ENCODE data around the gene SPRY2. TPM values are rescaled to one million over a fixed set of nuclear protein-coding genes. Genes with fewer than 3 reads are reported as not detected.
"Not testable (repeated sequence)": the region's sequence is repeated elsewhere in the genome, so short reads cannot be mapped to it uniquely, and the experiment has no call there.

The SPRY2 gene
- total and polyA plus RNA-seq, 2 experiments from 2014 or later: 11.8 to 22.3 TPM

DNA sequence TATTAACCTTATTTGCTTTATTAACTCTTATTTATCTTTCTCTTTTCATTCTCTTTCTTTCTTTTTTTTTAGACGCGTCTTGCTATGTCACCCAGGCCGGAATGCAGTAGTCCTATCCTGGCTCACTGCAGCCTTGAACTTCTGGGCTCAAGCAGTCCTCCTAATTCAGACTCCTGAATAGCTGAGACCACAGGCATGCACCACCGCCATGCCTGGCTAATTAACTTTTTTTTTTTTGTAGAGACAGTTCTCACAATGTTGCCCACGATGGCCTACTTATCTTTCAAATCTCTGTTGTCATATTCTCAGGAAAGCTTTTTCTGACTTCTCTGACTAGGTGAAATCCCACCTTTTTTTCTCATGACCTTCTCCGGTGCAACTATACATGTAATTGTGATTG, 7.8 kb upstream of the SPRY2 start:
- TF ChIP-seq EZH2phosphoT487 (IDR thresholded peaks at IDR 0.05; ENCODE audit: insufficient read depth, low read depth) (no peak), EZH2 (IDR thresholded peaks at IDR 0.05; ENCODE audit: insufficient read depth, poor library complexity, severe bottlenecking) (no peak)
- DNase-seq: no peak
- H4K20me1 ChIP-seq (ENCODE audit: insufficient read depth): no peaks in the 10 kb centered on the region
- H3K9me2 ChIP-seq (ENCODE audit: insufficient read depth): no peaks in the 10 kb centered on the region
- in situ Hi-C loops (cut with MboI): loop anchor here (5.0 kb wide), 1 partner anchor 671 kb away; no protein-coding TSS in a partner anchor
- no peaks in the 10 kb centered on the region for H3F3A ChIP-seq (ENCODE audit: insufficient read depth)
- H3K4me1 ChIP-seq (ENCODE audit: insufficient read depth): no peaks in the 10 kb centered on the region
- no peaks in the 10 kb centered on the region for H3K27me3 ChIP-seq (replicated peaks; ENCODE audit: insufficient read depth)
- no peaks in the 10 kb centered on the region for H3K79me2 ChIP-seq (ENCODE audit: insufficient read depth)
- H3K4me3 ChIP-seq: no peak overlapping the region
- no peak overlapping the region for H3K27ac ChIP-seq
- H3K9ac ChIP-seq: no peak overlapping the region
- no peaks in the 10 kb centered on the region for H3K9me3 ChIP-seq (ENCODE audit: low read depth)
- no peaks in the 10 kb centered on the region for H3K36me3 ChIP-seq (ENCODE audit: low read depth)
- H3K4me2 ChIP-seq (ENCODE audit: unreplicated experiment): no peak overlapping the region
- H2AFZ ChIP-seq: no peak overlapping the region
- WGBS, 2 experiments (ENCODE audit: low coverage in 1 of 2, low lambda C conversion rate in 2 of 2, missing lambda C conversion rate in 2 of 2): 95 to 96% methylated on average over 6 of the region's 6 CpGs

- Histone ChIP-seq H2AFZ (no peak overlapping the region), H3K4me1 (ENCODE audit: insufficient read depth) (no peaks in the 10 kb centered on the region), H3K9me2 (ENCODE audit: insufficient read depth) (no peaks in the 10 kb centered on the region), H3K4me3 (no peak overlapping the region), H3K27ac (no peak overlapping the region), H3K27me3 (replicated peaks; ENCODE audit: insufficient read depth) (no peaks in the 10 kb centered on the region), H3K4me2 (ENCODE audit: unreplicated experiment) (no peak overlapping the region), H3F3A (ENCODE audit: insufficient read depth) (no peaks in the 10 kb centered on the region), H4K20me1 (ENCODE audit: insufficient read depth) (no peaks in the 10 kb centered on the region), H3K9ac (no peak overlapping the region), H3K79me2 (ENCODE audit: insufficient read depth) (no peaks in the 10 kb centered on the region), H3K9me3 (ENCODE audit: low read depth) (no peaks in the 10 kb centered on the region), H3K36me3 (ENCODE audit: low read depth) (no peaks in the 10 kb centered on the region)
- in situ Hi-C loops (cut with MboI): loop anchor here (5.0 kb wide), 1 partner anchor 671 kb away; no protein-coding TSS in a partner anchor
- TF ChIP-seq EZH2 (IDR thresholded peaks at IDR 0.05; ENCODE audit: insufficient read depth, poor library complexity, severe bottlenecking) (no peak), EZH2phosphoT487 (IDR thresholded peaks at IDR 0.05; ENCODE audit: insufficient read depth, low read depth) (no peak)
- DNase-seq: no peak
Measured at GRCh38 chr13:80348314-80348713, 7.4 kb upstream of the SPRY2 start.

- Histone ChIP-seq H3K79me2 (ENCODE audit: insufficient read depth) (no peaks in the 10 kb centered on the region), H3K4me3 (no peak overlapping the region), H4K20me1 (ENCODE audit: insufficient read depth) (no peaks in the 10 kb centered on the region), H3K4me1 (ENCODE audit: insufficient read depth) (no peaks in the 10 kb centered on the region), H3F3A (ENCODE audit: insufficient read depth) (no peaks in the 10 kb centered on the region), H3K27me3 (replicated peaks; ENCODE audit: insufficient read depth) (no peaks in the 10 kb centered on the region), H2AFZ (no peak overlapping the region), H3K9me3 (ENCODE audit: low read depth) (no peaks in the 10 kb centered on the region), H3K9me2 (ENCODE audit: insufficient read depth) (no peaks in the 10 kb centered on the region), H3K9ac (no peak overlapping the region), H3K27ac (no peak overlapping the region), H3K36me3 (ENCODE audit: low read depth) (no peaks in the 10 kb centered on the region), H3K4me2 (ENCODE audit: unreplicated experiment) (no peak overlapping the region)
- DNase-seq: no peak
- TF ChIP-seq EZH2phosphoT487 (IDR thresholded peaks at IDR 0.05; ENCODE audit: insufficient read depth, low read depth): no peak
- no peak for TF ChIP-seq EZH2 (IDR thresholded peaks at IDR 0.05; ENCODE audit: insufficient read depth, poor library complexity, severe bottlenecking)
- in situ Hi-C loops (cut with MboI): loop anchor here (5.0 kb wide), 1 partner anchor 669 kb away; no protein-coding TSS in a partner anchor
- 86 to 92% methylated on average over 8 of the region's 8 CpGs for WGBS, 2 experiments (ENCODE audit: low coverage in 1 of 2, low lambda C conversion rate in 2 of 2, missing lambda C conversion rate in 2 of 2)
Measured at GRCh38 chr13:80345771-80346510, 5.0 kb upstream of the SPRY2 start.

DNA sequence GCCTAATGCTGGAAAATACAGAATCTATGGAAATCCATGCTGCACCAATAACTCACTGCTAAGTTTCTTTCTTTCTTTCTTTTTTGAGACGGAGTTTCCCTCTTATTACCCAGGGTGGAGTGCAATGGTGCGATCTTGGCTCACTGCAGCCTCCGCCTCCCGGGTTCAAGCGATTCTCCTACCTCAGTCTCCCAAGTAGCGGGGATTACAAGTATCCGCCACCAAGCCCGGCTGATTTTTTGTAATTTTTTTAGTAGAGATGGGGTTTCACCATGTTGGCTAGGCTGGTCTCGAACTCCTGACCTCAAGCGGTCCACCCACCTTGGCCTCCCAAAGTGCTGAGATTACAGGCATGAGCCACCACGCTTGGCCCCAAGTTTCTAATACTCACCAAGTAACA, 3.1 kb upstream of the SPRY2 start:
- H3K9me2 ChIP-seq (ENCODE audit: insufficient read depth); H3K27me3 ChIP-seq (replicated peaks; ENCODE audit: insufficient read depth); H3F3A ChIP-seq (ENCODE audit: insufficient read depth); H3K9me3 ChIP-seq (ENCODE audit: low read depth); H3K4me3 ChIP-seq; H3K27ac ChIP-seq; H3K4me1 ChIP-seq (ENCODE audit: insufficient read depth); H3K9ac ChIP-seq; in situ Hi-C loops (cut with MboI); H4K20me1 ChIP-seq (ENCODE audit: insufficient read depth); DNase-seq; H3K36me3 ChIP-seq (ENCODE audit: low read depth); H3K4me2 ChIP-seq (ENCODE audit: unreplicated experiment); H2AFZ ChIP-seq: not testable (repeated sequence)
- peaks cover 18% of the 10 kb centered on the region for H3K79me2 ChIP-seq (ENCODE audit: insufficient read depth)
- WGBS, 2 experiments (ENCODE audit: low coverage in 1 of 2, low lambda C conversion rate in 2 of 2, missing lambda C conversion rate in 2 of 2): 96 to 98% methylated on average over 11 of the region's 11 CpGs
